GM12878 (cell line): Measurements from ENCODE around the gene DERL3. TPM values are rescaled to one million over a fixed set of nuclear protein-coding genes. Genes with fewer than 3 reads are reported as not detected.

Experiments used
- ATAC-seq: fragments of 200-7000 bp; cut with Tn5 transposase; 3 replicates; pipeline ENCODE4 v1.9.1; 2020; ENCODE audit warnings: mild to moderate bottlenecking, moderate library complexity
- BruUV-seq: library from RNA; stranded (reverse); fragments of 400-500 nt; replicated peaks from 2 replicates; lab custom pipeline; 2021; lab: Mats Ljungman, UMichigan
- CTCF ChIA-PET: fragments of 300-600 bp; sonication (Branson Sonifier 250); formaldehyde crosslinking; extraction: SDS; loops from one replicate; lab custom pipeline; 2021; ENCODE audit warnings: inconsistent platforms; lab: Yijun Ruan, JAX
- POLR2A ChIA-PET: fragments of 350-600 bp; formaldehyde crosslinking; extraction: SDS; loops from one replicate; lab custom pipeline; 2021; ENCODE audit warnings: inconsistent platforms; lab: Charles Lee
- RAD21 ChIA-PET: fragments of 300-600 bp; sonication (Branson Sonifier 250); formaldehyde crosslinking; loops from one replicate; lab custom pipeline; 2023; ENCODE audit warnings: antibody characterized with exemption; ENCODE audit not compliant: unreplicated experiment; lab: Charles Lee
- SMC1A ChIA-PET: fragments of 300-600 bp; sonication (Branson Sonifier 250); formaldehyde crosslinking; loops from one replicate; lab custom pipeline; 2023; ENCODE audit not compliant: unreplicated experiment, uncharacterized antibody; lab: Charles Lee
- DNase-seq: peaks from one replicate; pipeline ENCODE4 v3.0.0-alpha.2; 2011; ENCODE audit warnings: low read depth, low spot score
- FAIRE-seq: peaks from 3 replicates; lab custom pipeline; 2011; peaks lifted over from hg19 to GRCh38; lab: Jason Lieb, UNC
- H2AFZ ChIP-seq: 2 replicates; pipeline ENCODE4 v1.6.0; 2011; ENCODE audit warnings: low read depth, low read length, control low read depth; ENCODE audit not compliant: control insufficient read depth
- H3K27ac ChIP-seq: 2 replicates; pipeline ENCODE4 v1.5.1; 2011; ENCODE audit warnings: control low read depth; ENCODE audit not compliant: control insufficient read depth, insufficient read depth
- H3K27me3 ChIP-seq, 2 experiments: replicated peaks in 1 of 2; 2 replicates each; pipeline versions ENCODE4 v1.6.0 to v1.6.1; 2011; ENCODE audit warnings: low read length in 1 of 2; ENCODE audit not compliant: control insufficient read depth in 2 of 2, insufficient read depth in 2 of 2
- H3K36me3 ChIP-seq, 2 experiments: 2 replicates each; pipeline ENCODE4 v1.5.1; 2011; ENCODE audit warnings: low read length in 1 of 2; ENCODE audit not compliant: control insufficient read depth in 2 of 2, insufficient read depth in 2 of 2
- H3K4me1 ChIP-seq: 2 replicates; pipeline ENCODE4 v1.6.1; 2011; ENCODE audit warnings: mild to moderate bottlenecking, low read length, moderate library complexity, mixed read lengths; ENCODE audit not compliant: control insufficient read depth, insufficient read depth
- H3K4me2 ChIP-seq: 2 replicates; pipeline ENCODE4 v1.6.0; 2011; ENCODE audit warnings: control low read depth; ENCODE audit not compliant: control insufficient read depth, insufficient read depth
- H3K4me3 ChIP-seq: fragments of 200-600 bp; sonication (generic); 2 replicates; pipeline ENCODE4 v1.5.1; 2016
- H3K79me2 ChIP-seq: 2 replicates; pipeline ENCODE4 v1.6.0; 2011; ENCODE audit warnings: low read length; ENCODE audit not compliant: control insufficient read depth, insufficient read depth
- H3K9ac ChIP-seq: 2 replicates; pipeline ENCODE4 v1.8.0; 2011; ENCODE audit warnings: low read length, control low read depth, mixed read lengths; ENCODE audit not compliant: control insufficient read depth, insufficient read depth
- H3K9me3 ChIP-seq: replicated peaks from 3 replicates; pipeline ENCODE4 v1.5.1; 2011; ENCODE audit warnings: mild to moderate bottlenecking, low read length; ENCODE audit not compliant: control insufficient read depth, insufficient read depth
- H4K20me1 ChIP-seq: 2 replicates; pipeline ENCODE4 v1.6.0; 2011; ENCODE audit not compliant: control insufficient read depth, insufficient read depth
- SIX5 ChIP-seq: IDR thresholded peaks from 2 replicates; pipeline ENCODE4 v1.6.1; 2011; ENCODE audit warnings: mild to moderate bottlenecking, low read depth, low read length, moderate library complexity; ENCODE audit not compliant: severe bottlenecking
- TARDBP ChIP-seq: IDR thresholded peaks from 2 replicates; pipeline ENCODE4 v1.6.1; 2016; ENCODE audit warnings: borderline replicate concordance
- TBL1XR1 ChIP-seq: IDR thresholded peaks from 2 replicates; pipeline ENCODE4 v1.6.1; 2012; ENCODE audit warnings: low read depth, low read length, improper control_type of control experiment
- whole genome bisulfite sequencing: methylation state at CpG from one replicate; pipeline ENCODE4 v1.1.6; 2016; ENCODE audit warnings: low lambda C conversion rate; ENCODE audit not compliant: insufficient replicate concordance, insufficient coverage; ENCODE audit errors: missing lambda C conversion rate; 5-methylcytosine and 5-hydroxymethylcytosine counted together
- in situ Hi-C: fragments of 300-500 bp; cut with MboI; formaldehyde crosslinking; loops from 9 replicates; pipeline ENCODE4 v1.14.3; 2018; ENCODE audit warnings: mixed read lengths
- intact Hi-C: fragments of 100-400 bp; cut with micrococcal nuclease; formaldehyde crosslinking; loops from one replicate; pipeline ENCODE4 v1.14.2; 2022; ENCODE audit not compliant: unreplicated experiment
- polyA plus RNA-seq, 11 experiments: library from polyadenylated mRNA; depleted of rRNA in 4 of 11; unstranded in 6 of 11; stranded (reverse) in 5 of 11; fragments of >200 nt; fragmentation: Nextera tagmentation in 4 of 11; fragmentation: Illumina TruSeq in 1 of 11; extraction: Ambion mirVana in 4 of 11; extraction: Trizol in 1 of 11; gene quantifications; 1 replicate in 1 of 11; 2 replicates in 10 of 11; pipeline versions ENCODE4 v1.2.1 to v1.2.3, GENCODE V29; 2011 to 2016; ENCODE audit warnings: inconsistent platforms in 2 of 11, missing spikeins in 2 of 11, low read depth in 1 of 11
- total RNA-seq, 4 experiments: library from RNA; depleted of rRNA in 3 of 4; stranded (reverse); fragments of >200 nt in 3 of 4; fragmentation: Illumina TruSeq in 1 of 4; extraction: Trizol in 1 of 4; gene quantifications; 2 replicates each; pipeline versions ENCODE4 v1.2.1 to v1.2.3, GENCODE V29; 2013 to 2021
- TF ChIP-seq, protein P1 (sequence below): fragments of 450-650 bp; formaldehyde crosslinking; IDR thresholded peaks from 2 replicates; pipeline ENCODE4 v1.4.0; 2022; ENCODE audit warnings: mild to moderate bottlenecking, moderate library complexity
- TF ChIP-seq, protein P2 (sequence below): fragments of 450-650 bp; IDR thresholded peaks from 2 replicates; pipeline ENCODE4 v1.6.1; 2017; ENCODE audit warnings: mild to moderate bottlenecking
- TF ChIP-seq, protein P3 (sequence below): IDR thresholded peaks from 2 replicates; pipeline ENCODE4 v1.6.1; 2011; ENCODE audit warnings: low read depth, mild to moderate bottlenecking, low read length, moderate library complexity, borderline replicate concordance; ENCODE audit errors: extremely low read depth
- TF ChIP-seq, protein P4 (sequence below): fragments of 450-650 bp; conservative IDR thresholded peaks from 2 replicates; pipeline ENCODE4 v1.6.1; 2017; ENCODE audit warnings: mild to moderate bottlenecking, moderate library complexity
- TF ChIP-seq, protein P5 (sequence below): fragments of 150-350 bp; IDR thresholded peaks from 2 replicates; pipeline ENCODE4 v1.6.1; 2016; ENCODE audit warnings: low read depth, low read length
- TF ChIP-seq, protein P6 (sequence below): fragments of 450-650 bp; IDR thresholded peaks from 2 replicates; pipeline ENCODE4 v1.6.1; 2017; ENCODE audit warnings: borderline replicate concordance

Gene DERL3
- total and polyA plus RNA-seq, 10 of the 15 experiments (the other 5 are each of a cell fraction or from before 2014, with no cell fraction given): 4.1 to 52.4 (median 14.1) TPM

DNA sequence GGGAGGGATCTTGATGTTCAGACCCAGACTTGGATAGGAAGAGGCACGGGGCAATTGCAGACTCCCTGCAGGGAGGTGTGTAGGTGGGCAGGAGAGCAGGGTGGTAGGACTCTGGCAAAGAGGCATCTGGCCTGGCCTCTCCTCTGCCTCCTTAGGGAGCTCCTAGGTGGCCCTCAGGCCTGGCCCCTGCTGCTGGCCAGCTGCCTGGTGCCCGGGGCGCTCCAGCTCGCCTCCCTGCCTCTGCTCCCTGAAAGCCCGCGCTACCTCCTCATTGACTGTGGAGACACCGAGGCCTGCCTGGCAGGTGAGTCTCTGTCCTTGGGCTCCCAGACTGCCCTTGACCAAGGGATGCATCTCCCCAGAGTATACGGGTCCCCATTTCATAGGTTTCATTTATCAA lies 38.8 kb upstream of the DERL3 start (continued):
- TF ChIP-seq, protein P1, sequence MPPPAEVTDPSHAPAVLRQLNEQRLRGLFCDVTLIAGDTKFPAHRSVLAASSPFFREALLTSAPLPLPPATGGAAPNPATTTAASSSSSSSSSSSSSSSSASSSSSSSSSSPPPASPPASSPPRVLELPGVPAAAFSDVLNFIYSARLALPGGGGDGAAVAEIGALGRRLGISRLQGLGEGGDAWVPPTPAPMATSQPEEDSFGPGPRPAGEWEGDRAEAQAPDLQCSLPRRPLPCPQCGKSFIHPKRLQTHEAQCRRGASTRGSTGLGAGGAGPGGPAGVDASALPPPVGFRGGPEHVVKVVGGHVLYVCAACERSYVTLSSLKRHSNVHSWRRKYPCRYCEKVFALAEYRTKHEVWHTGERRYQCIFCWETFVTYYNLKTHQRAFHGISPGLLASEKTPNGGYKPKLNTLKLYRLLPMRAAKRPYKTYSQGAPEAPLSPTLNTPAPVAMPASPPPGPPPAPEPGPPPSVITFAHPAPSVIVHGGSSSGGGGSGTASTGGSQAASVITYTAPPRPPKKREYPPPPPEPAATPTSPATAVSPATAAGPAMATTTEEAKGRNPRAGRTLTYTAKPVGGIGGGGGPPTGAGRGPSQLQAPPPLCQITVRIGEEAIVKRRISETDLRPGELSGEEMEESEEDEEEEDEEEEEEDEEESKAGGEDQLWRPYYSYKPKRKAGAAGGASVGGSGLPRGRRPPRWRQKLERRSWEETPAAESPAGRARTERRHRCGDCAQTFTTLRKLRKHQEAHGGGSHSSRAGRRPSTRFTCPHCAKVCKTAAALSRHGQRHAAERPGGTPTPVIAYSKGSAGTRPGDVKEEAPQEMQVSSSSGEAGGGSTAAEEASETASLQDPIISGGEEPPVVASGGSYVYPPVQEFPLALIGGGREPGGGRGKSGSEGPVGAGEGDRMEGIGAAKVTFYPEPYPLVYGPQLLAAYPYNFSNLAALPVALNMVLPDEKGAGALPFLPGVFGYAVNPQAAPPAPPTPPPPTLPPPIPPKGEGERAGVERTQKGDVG (CRISPR knock-in tag): no peak
- TF ChIP-seq SIX5: no peak
- TF ChIP-seq, protein P2, sequence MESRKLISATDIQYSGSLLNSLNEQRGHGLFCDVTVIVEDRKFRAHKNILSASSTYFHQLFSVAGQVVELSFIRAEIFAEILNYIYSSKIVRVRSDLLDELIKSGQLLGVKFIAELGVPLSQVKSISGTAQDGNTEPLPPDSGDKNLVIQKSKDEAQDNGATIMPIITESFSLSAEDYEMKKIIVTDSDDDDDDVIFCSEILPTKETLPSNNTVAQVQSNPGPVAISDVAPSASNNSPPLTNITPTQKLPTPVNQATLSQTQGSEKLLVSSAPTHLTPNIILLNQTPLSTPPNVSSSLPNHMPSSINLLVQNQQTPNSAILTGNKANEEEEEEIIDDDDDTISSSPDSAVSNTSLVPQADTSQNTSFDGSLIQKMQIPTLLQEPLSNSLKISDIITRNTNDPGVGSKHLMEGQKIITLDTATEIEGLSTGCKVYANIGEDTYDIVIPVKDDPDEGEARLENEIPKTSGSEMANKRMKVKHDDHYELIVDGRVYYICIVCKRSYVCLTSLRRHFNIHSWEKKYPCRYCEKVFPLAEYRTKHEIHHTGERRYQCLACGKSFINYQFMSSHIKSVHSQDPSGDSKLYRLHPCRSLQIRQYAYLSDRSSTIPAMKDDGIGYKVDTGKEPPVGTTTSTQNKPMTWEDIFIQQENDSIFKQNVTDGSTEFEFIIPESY: no peak
- TF ChIP-seq, protein P3, sequence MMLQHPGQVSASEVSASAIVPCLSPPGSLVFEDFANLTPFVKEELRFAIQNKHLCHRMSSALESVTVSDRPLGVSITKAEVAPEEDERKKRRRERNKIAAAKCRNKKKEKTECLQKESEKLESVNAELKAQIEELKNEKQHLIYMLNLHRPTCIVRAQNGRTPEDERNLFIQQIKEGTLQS: no peak
- no peak for TF ChIP-seq TARDBP
- no peak for TF ChIP-seq TBL1XR1

DNA sequence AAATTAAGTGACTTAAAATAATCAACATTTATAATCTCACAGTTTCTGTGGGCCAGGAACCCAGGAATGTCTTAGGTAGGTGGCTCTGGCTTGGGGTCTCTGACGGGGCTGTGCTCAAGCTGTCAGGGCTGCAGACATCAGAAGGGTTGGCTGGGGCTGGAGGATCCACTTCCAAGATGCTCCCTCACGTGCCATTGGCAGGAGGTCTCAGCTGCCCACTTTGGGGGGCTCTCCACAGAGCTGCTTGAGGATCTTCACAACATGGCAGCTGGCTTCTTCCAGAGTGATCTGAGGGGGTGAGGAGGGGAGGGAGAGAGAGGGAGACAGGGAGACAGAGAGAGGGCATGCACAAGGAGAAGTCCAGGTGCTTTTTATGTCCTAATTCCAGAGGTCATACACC lies 37.0 kb upstream of the DERL3 start:
- Histone ChIP-seq H3K4me3 (no peak overlapping the region), H3K9me3 (no peaks in the 10 kb centered on the region), H3K79me2 (no peaks in the 10 kb centered on the region), H3K9ac (no peak overlapping the region), H3K36me3 (peaks cover 0 to 3% of the 10 kb centered on the region in 2 experiments; a peak in 2 of 4 replicates), H2AFZ (no peak overlapping the region), H3K27ac (no peak overlapping the region), H3K27me3 (no peaks in the 10 kb centered on the region), H3K4me2 (no peak overlapping the region), H4K20me1 (no peaks in the 10 kb centered on the region), H3K4me1 (no peaks in the 10 kb centered on the region)
- no peak for ATAC-seq
- POLR2A ChIA-PET: no interaction called here
- no peak for FAIRE-seq
- DNase-seq: no peak
- RAD21 ChIA-PET: interaction anchor here (0.6 to 1.0 kb wide), 2 partner anchors 9 to 17 kb away, joined by 3 read pairs; no protein-coding TSS in a partner anchor
- intact Hi-C loops: no loop called here
- SMC1A ChIA-PET: no interaction called here
- CTCF ChIA-PET: interaction anchor here (0.5 to 1.3 kb wide), 2 partner anchors 16 to 18 kb away, joined by 3 to 4 read pairs; partner anchors contain the start of gene MIF
- no TSS peak for BruUV-seq
- 50% methylated on average over 2 of the region's 2 CpGs for WGBS
- in situ Hi-C loops: no loop called here
- TF ChIP-seq, protein P4, sequence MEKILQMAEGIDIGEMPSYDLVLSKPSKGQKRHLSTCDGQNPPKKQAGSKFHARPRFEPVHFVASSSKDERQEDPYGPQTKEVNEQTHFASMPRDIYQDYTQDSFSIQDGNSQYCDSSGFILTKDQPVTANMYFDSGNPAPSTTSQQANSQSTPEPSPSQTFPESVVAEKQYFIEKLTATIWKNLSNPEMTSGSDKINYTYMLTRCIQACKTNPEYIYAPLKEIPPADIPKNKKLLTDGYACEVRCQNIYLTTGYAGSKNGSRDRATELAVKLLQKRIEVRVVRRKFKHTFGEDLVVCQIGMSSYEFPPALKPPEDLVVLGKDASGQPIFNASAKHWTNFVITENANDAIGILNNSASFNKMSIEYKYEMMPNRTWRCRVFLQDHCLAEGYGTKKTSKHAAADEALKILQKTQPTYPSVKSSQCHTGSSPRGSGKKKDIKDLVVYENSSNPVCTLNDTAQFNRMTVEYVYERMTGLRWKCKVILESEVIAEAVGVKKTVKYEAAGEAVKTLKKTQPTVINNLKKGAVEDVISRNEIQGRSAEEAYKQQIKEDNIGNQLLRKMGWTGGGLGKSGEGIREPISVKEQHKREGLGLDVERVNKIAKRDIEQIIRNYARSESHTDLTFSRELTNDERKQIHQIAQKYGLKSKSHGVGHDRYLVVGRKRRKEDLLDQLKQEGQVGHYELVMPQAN: no peak
- TF ChIP-seq, protein P5, sequence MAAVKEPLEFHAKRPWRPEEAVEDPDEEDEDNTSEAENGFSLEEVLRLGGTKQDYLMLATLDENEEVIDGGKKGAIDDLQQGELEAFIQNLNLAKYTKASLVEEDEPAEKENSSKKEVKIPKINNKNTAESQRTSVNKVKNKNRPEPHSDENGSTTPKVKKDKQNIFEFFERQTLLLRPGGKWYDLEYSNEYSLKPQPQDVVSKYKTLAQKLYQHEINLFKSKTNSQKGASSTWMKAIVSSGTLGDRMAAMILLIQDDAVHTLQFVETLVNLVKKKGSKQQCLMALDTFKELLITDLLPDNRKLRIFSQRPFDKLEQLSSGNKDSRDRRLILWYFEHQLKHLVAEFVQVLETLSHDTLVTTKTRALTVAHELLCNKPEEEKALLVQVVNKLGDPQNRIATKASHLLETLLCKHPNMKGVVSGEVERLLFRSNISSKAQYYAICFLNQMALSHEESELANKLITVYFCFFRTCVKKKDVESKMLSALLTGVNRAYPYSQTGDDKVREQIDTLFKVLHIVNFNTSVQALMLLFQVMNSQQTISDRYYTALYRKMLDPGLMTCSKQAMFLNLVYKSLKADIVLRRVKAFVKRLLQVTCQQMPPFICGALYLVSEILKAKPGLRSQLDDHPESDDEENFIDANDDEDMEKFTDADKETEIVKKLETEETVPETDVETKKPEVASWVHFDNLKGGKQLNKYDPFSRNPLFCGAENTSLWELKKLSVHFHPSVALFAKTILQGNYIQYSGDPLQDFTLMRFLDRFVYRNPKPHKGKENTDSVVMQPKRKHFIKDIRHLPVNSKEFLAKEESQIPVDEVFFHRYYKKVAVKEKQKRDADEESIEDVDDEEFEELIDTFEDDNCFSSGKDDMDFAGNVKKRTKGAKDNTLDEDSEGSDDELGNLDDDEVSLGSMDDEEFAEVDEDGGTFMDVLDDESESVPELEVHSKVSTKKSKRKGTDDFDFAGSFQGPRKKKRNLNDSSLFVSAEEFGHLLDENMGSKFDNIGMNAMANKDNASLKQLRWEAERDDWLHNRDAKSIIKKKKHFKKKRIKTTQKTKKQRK: no peak
- TF ChIP-seq, protein P6, sequence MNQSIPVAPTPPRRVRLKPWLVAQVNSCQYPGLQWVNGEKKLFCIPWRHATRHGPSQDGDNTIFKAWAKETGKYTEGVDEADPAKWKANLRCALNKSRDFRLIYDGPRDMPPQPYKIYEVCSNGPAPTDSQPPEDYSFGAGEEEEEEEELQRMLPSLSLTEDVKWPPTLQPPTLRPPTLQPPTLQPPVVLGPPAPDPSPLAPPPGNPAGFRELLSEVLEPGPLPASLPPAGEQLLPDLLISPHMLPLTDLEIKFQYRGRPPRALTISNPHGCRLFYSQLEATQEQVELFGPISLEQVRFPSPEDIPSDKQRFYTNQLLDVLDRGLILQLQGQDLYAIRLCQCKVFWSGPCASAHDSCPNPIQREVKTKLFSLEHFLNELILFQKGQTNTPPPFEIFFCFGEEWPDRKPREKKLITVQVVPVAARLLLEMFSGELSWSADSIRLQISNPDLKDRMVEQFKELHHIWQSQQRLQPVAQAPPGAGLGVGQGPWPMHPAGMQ: no peak
